ENCODE measurements around the gene ITCH.

Gene ITCH

DNA sequence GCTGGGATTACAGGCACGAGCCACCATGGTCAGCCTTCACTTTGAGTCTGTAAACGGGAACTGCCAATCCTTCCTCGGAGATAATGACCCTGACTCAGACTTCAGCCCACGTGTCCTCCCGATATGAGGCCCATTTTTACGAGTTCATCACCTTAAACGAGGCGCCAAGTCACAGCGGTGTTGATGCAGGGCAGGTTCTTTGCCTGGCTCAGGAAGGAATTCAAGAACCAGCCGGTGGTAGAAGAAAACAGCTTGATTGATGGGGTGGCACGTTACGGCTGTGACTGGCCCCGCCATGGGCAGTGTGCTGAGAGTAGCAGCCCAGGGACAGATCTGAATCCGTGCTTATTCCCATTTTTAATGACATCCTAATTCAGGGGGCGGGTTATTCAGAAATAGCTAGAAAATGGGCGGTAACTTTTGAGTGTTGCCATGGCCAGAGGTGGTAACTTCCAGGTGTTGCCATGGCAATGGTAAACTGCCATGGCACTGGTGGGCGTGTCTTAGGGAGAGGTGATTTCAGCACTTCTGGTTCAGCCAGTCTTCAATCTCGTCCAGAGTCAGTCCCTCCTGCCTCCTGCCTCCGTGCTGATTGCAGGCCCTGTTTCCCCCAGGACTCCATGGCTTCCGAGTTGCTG is 186.3 kb downstream of the ITCH start:
- Mint-ChIP-seq H3K4me1 (peaks cover 4% of the 10 kb centered on the region), H3K27me3 (no peaks in the 10 kb centered on the region), H3K27ac (no peak overlapping the region), H3K36me3 (ENCODE audit: low read depth) (no peaks in the 10 kb centered on the region), H3K9me3 (no peaks in the 10 kb centered on the region), H3K4me3 (no peak overlapping the region)
- no peak for DNase-seq
- no peak for ATAC-seq

GRCh38 chr20:34549929-34550305 is 186.8 kb downstream of the ITCH start:
- Mint-ChIP-seq H3K27me3 (no peaks in the 10 kb centered on the region), H3K27ac (no peak overlapping the region), H3K9me3 (no peaks in the 10 kb centered on the region), H3K4me1 (no peaks in the 10 kb centered on the region), H3K36me3 (ENCODE audit: low read depth) (no peaks in the 10 kb centered on the region), H3K4me3 (no peak overlapping the region)
- no peak for DNase-seq
- ATAC-seq, result no peak

GRCh38 chr20:34552569-34552968 is 189.5 kb downstream of the ITCH start:
- DNase-seq (no peak), ATAC-seq (no peak)
- Mint-ChIP-seq H3K27me3 (no peaks in the 10 kb centered on the region), H3K27ac (no peak overlapping the region), H3K4me1 (peaks cover 4% of the 10 kb centered on the region), H3K4me3 (no peak overlapping the region), H3K9me3 (no peaks in the 10 kb centered on the region), H3K36me3 (ENCODE audit: low read depth) (no peaks in the 10 kb centered on the region)

- Mint-ChIP-seq H3K4me1 (peaks cover 8% of the 10 kb centered on the region), H3K36me3 (ENCODE audit: low read depth) (no peaks in the 10 kb centered on the region), H3K27me3 (no peaks in the 10 kb centered on the region), H3K4me3 (no peak overlapping the region), H3K27ac (no peak overlapping the region), H3K9me3 (no peaks in the 10 kb centered on the region)
- ATAC-seq (peak; percentile 57), DNase-seq (no peak)
Measured at GRCh38 chr20:34553366-34553867, 190.3 kb downstream of the ITCH start.

DNA sequence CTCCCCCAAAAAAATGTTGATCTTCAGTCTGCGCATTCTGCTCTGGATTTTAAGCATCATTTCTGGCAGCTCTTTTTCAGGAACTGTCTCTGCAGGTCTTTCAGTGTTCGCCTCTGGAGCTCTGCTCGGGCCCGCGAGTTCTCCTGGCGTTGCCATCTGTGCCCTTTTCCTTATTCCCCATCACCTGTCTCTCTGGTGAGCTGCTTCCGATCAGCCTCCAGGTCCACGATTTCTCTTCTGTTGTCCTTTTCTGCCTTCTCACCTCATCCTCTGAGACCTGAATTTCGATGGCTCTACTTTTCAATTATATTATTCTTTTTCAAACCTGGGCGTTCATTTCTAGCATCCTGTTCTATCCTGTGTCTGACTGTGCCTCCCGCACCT is 194.9 kb downstream of the ITCH start:
- Mint-ChIP-seq H3K9me3 (no peaks in the 10 kb centered on the region), H3K4me3 (peak overlapping the region; percentile 80), H3K27ac (peak overlapping the region; percentile 82), H3K27me3 (no peaks in the 10 kb centered on the region), H3K36me3 (ENCODE audit: low read depth) (no peaks in the 10 kb centered on the region), H3K4me1 (peaks cover 11% of the 10 kb centered on the region)
- DNase-seq (no peak), ATAC-seq (no peak)

GRCh38 chr20:34558320-34559218 is 195.5 kb downstream of the ITCH start, which contains the start of gene MAP1LC3A:
TSS of gene MAP1LC3A (plus strand) at chr20:34558718. CDS start at chr20:34558869, 151 bp downstream.
- no peaks in the 10 kb centered on the region for H3K27me3 Mint-ChIP-seq
- H3K4me3 Mint-ChIP-seq, result peak within 1 kb of the TSS; percentile 80
- H3K27ac Mint-ChIP-seq, result peak within 1 kb of the TSS; percentile 82
- H3K9me3 Mint-ChIP-seq, result no peaks in the 10 kb centered on the region
- DNase-seq, result peak; percentile 91
- H3K4me1 Mint-ChIP-seq, result peaks cover 11% of the 10 kb centered on the region
- peak; percentile 76 for ATAC-seq
- no peaks in the 10 kb centered on the region for H3K36me3 Mint-ChIP-seq (ENCODE audit: low read depth)

GRCh38 chr20:34559311-34560140 is 196.5 kb downstream of the ITCH start:
- DNase-seq (no peak), ATAC-seq (peak; percentile 23)
- no peaks in the 10 kb centered on the region for H3K27me3 Mint-ChIP-seq
- H3K36me3 Mint-ChIP-seq (ENCODE audit: low read depth), result no peaks in the 10 kb centered on the region
- peak overlapping the region; percentile 34 for H3K4me3 Mint-ChIP-seq
- H3K4me1 Mint-ChIP-seq, result peaks cover 12% of the 10 kb centered on the region
- H3K27ac Mint-ChIP-seq, result no peak overlapping the region
- no peaks in the 10 kb centered on the region for H3K9me3 Mint-ChIP-seq

GRCh38 chr20:34560141-34560523 is 197.1 kb downstream of the ITCH start:
- Mint-ChIP-seq H3K9me3 (no peaks in the 10 kb centered on the region), H3K27me3 (no peaks in the 10 kb centered on the region), H3K36me3 (ENCODE audit: low read depth) (no peaks in the 10 kb centered on the region), H3K4me1 (peaks cover 12% of the 10 kb centered on the region), H3K4me3 (no peak overlapping the region), H3K27ac (no peak overlapping the region)
- DNase-seq, result no peak
- ATAC-seq, result no peak

DNA sequence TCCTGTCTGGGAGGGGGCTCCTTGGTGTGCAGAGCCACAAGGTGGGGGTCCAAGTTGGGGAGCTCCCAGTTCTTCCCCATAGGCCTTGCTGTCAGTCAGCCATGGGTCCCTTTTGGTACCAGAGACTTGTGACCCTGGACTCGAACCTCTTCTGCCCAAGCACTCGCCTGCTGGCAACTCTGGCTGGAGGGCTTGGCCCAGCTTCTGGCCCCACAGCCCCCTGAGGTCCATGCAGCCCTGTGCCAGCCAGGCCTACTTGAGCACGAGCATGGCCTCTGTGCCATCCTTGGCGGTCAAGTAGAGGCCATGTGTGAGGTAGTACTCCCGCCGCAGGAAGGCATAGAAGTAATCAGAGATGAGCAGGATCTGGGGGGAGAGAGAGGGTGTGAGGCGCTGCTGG is 197.5 kb downstream of the ITCH start:
- H3K9me3 Mint-ChIP-seq, result no peaks in the 10 kb centered on the region
- ATAC-seq, result no peak
- no peak overlapping the region for H3K4me3 Mint-ChIP-seq
- H3K4me1 Mint-ChIP-seq, result peaks cover 12% of the 10 kb centered on the region
- DNase-seq, result no peak
- H3K36me3 Mint-ChIP-seq (ENCODE audit: low read depth), result no peaks in the 10 kb centered on the region
- H3K27me3 Mint-ChIP-seq, result no peaks in the 10 kb centered on the region
- H3K27ac Mint-ChIP-seq, result no peak overlapping the region
